Endothelial cell (in vitro differentiated cells): Measurements from ENCODE around the gene DYRK1A. TPM values are rescaled to one million over a fixed set of nuclear protein-coding genes. Genes with fewer than 3 reads are reported as not detected.

Experiments
- DNase-seq: peaks from one replicate; pipeline ENCODE4 v3.0.0; 2021; ENCODE audit warnings: low spot score
- H3K27ac Mint-ChIP-seq: one replicate; pipeline ENCODE4 v1.8.0; 2021; ENCODE audit warnings: mixed read lengths, inconsistent platforms; ENCODE audit not compliant: unreplicated experiment
- H3K27me3 Mint-ChIP-seq: one replicate; pipeline ENCODE4 v1.8.0; 2021; ENCODE audit warnings: mild to moderate bottlenecking, moderate library complexity, mixed read lengths, inconsistent platforms; ENCODE audit not compliant: unreplicated experiment
- H3K36me3 Mint-ChIP-seq: one replicate; pipeline ENCODE4 v1.8.0; 2021; ENCODE audit warnings: mild to moderate bottlenecking, low read depth, mixed read lengths, inconsistent platforms; ENCODE audit not compliant: unreplicated experiment
- H3K4me1 Mint-ChIP-seq: one replicate; pipeline ENCODE4 v1.8.0; 2021; ENCODE audit warnings: mild to moderate bottlenecking, mixed read lengths, inconsistent platforms; ENCODE audit not compliant: unreplicated experiment
- H3K4me3 Mint-ChIP-seq: one replicate; pipeline ENCODE4 v1.8.0; 2021; ENCODE audit warnings: mild to moderate bottlenecking, mixed read lengths, inconsistent platforms; ENCODE audit not compliant: unreplicated experiment
- H3K9me3 Mint-ChIP-seq: one replicate; pipeline ENCODE4 v1.8.0; 2021; ENCODE audit warnings: mixed read lengths, inconsistent platforms; ENCODE audit not compliant: unreplicated experiment
- total RNA-seq: library from RNA; stranded (reverse); fragmentation: NEBNext Ultra II Directional; extraction: Animal tissue kit (Norgen Biotek cat#: 25700); gene quantifications from one replicate; pipeline ENCODE4 v1.2.1, GENCODE V29; 2021; ENCODE audit not compliant: unreplicated experiment
- TF ChIP-seq, protein P1 (sequence below): fragments of 200-600 bp; sonication (generic); IDR thresholded peaks from one replicate; pipeline ENCODE4 v1.5.0; 2021; ENCODE audit warnings: antibody characterized with exemption; ENCODE audit not compliant: unreplicated experiment

DYRK1A gene
- total RNA-seq, 1 donor from 2014 or later = 87.5 TPM

DNA sequence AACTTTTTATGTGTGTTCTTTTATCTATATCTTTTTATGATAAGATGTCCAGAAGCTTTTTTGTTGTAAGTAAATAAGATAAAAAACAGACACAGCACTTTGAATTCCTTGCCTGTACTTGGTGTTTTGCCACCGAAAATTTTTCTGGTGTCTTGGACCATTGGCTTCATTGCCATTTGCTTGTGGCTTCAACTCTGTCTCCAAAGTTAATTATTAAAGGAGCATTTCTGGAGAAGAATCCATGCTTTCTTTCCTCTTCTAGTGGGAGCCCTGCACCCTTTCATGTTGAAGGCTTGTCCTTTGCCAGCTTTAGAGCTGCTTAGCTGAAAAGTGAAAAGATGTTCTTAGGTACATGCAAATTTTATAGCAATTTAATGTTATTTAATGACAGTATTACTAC is 112.2 kb downstream of the DYRK1A start:
- H3K4me1 Mint-ChIP-seq = peaks cover 11% of the 10 kb centered on the region
- peaks cover 6% of the 10 kb centered on the region for H3K27me3 Mint-ChIP-seq
- no peaks in the 10 kb centered on the region for H3K9me3 Mint-ChIP-seq
- TF ChIP-seq, protein P1, sequence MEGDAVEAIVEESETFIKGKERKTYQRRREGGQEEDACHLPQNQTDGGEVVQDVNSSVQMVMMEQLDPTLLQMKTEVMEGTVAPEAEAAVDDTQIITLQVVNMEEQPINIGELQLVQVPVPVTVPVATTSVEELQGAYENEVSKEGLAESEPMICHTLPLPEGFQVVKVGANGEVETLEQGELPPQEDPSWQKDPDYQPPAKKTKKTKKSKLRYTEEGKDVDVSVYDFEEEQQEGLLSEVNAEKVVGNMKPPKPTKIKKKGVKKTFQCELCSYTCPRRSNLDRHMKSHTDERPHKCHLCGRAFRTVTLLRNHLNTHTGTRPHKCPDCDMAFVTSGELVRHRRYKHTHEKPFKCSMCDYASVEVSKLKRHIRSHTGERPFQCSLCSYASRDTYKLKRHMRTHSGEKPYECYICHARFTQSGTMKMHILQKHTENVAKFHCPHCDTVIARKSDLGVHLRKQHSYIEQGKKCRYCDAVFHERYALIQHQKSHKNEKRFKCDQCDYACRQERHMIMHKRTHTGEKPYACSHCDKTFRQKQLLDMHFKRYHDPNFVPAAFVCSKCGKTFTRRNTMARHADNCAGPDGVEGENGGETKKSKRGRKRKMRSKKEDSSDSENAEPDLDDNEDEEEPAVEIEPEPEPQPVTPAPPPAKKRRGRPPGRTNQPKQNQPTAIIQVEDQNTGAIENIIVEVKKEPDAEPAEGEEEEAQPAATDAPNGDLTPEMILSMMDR = no peak
- H3K4me3 Mint-ChIP-seq = no peak overlapping the region
- no peak for DNase-seq
- no peak overlapping the region for H3K27ac Mint-ChIP-seq
- peaks cover 20% of the 10 kb centered on the region for H3K36me3 Mint-ChIP-seq

DNA sequence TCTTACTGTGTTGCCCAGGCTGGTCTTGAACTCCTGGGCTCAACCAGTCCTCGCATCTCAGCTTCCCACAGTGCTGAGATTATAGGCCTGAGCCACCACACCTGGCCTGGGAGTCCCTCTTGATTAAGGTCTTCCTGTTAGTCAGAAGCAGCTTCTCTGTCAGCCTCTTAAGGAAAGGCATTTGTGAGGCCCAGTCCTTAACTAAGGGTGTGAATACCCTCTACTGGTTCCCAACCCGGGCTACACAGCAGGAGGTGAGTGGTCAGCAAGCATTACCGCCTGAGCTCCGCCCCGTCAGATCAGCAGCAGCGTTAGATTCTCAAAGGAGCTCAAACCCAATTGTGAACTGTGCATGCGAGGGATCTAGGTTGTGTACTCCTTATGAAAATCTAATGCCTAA is 117.2 kb downstream of the DYRK1A start:
- no peak for DNase-seq
- Mint-ChIP-seq H3K27me3 (peaks cover 2% of the 10 kb centered on the region), H3K9me3 (no peaks in the 10 kb centered on the region), H3K4me3 (no peak overlapping the region), H3K27ac (no peak overlapping the region), H3K4me1 (no peaks in the 10 kb centered on the region), H3K36me3 (peaks cover 25% of the 10 kb centered on the region)
- TF ChIP-seq, protein P1 = no peak

DNA sequence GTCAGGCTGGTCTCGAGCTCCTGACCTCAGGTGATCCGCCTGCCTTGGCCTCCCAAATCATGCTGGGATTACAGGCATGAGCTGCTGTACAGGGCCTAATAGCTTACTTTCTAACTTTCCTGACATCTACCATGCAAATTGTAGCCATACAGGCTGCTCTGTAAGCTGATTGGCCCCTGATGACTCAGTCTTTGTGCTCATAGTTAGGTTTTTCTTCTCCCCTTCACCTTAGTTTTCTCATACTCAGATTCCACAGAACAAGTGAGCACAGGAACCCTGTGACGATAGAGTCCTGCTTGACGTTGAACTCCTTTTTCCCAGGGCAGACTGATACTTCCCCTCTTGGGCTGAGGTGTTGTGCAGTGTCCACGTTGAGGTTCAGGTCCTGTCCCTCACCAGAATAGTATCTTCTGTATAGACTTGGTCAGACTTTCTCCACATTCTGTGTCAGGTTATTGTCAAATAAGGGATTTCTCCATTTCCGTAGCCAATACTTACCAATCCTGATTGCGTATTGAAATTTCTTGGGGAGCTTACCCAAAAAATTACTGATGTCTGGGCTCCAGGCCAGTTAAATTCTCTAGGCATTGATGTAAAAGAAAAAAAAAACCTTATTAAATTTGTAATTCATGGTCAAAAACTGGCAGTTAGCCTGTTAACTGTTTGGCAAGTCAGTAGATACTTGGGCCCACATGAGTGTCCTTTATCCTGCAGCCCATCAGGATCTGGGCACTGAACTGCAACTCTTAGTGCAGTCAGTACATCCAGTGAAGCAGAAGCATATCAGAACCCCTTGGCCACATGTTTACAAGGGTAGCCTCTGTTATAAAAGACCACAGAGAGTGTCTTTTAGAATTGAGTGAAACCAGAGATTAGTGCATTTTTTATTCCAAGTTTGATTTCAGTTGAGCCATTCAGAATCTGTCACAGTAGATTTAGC is 118.2 kb downstream of the DYRK1A start:
- H3K36me3 Mint-ChIP-seq = peaks cover 25% of the 10 kb centered on the region

DNA sequence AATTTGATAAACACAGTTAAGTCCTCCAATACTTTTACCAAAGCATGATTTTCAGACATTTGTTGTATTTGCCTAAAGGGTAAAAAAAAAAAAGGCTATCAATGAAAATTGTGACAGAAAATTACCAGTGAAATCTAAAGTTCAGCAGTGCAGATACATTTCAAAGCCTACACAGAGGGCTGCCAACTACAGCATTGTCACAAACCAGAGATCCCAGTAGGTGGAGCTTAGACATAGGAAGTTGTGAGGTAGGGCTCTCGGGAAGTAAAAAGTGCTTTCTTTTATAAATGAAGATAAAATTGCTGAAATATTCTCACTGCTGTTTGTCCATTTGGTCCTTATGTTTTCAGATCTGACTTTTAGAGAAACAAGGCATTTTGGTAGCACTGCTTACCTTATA is 123.0 kb downstream of the DYRK1A start:
- no peak overlapping the region for H3K27ac Mint-ChIP-seq
- no peak overlapping the region for H3K4me3 Mint-ChIP-seq
- peaks cover 23% of the 10 kb centered on the region for H3K4me1 Mint-ChIP-seq
- H3K27me3 Mint-ChIP-seq = no peaks in the 10 kb centered on the region
- no peak for DNase-seq
- peaks cover 18% of the 10 kb centered on the region for H3K36me3 Mint-ChIP-seq
- H3K9me3 Mint-ChIP-seq = no peaks in the 10 kb centered on the region
- TF ChIP-seq, protein P1 = no peak

More for the DNA sequence above, 118.2 kb downstream of the DYRK1A start:
- DNase-seq = no peak
- H3K27ac Mint-ChIP-seq = peak overlapping the region; percentile 15
- TF ChIP-seq, protein P1 = no peak
- H3K4me3 Mint-ChIP-seq = peak overlapping the region; percentile 54
- H3K27me3 Mint-ChIP-seq = peaks cover 2% of the 10 kb centered on the region
- peaks cover 6% of the 10 kb centered on the region for H3K4me1 Mint-ChIP-seq
- no peaks in the 10 kb centered on the region for H3K9me3 Mint-ChIP-seq

DNA sequence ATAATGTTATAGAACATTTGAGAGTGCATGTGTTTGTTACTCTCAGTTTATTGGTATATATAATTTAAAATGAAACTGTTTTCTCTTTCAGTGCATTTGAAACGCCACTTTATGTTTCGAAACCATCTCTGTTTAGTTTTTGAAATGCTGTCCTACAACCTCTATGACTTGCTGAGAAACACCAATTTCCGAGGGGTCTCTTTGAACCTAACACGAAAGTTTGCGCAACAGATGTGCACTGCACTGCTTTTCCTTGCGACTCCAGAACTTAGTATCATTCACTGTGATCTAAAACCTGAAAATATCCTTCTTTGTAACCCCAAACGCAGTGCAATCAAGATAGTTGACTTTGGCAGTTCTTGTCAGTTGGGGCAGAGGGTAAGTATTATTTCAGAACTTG is 123.5 kb downstream of the DYRK1A start:
- no peak overlapping the region for H3K4me3 Mint-ChIP-seq
- TF ChIP-seq, protein P1 = no peak
- H3K27me3 Mint-ChIP-seq = no peaks in the 10 kb centered on the region
- no peak overlapping the region for H3K27ac Mint-ChIP-seq
- peaks cover 23% of the 10 kb centered on the region for H3K4me1 Mint-ChIP-seq
- DNase-seq = no peak
- no peaks in the 10 kb centered on the region for H3K9me3 Mint-ChIP-seq
- H3K36me3 Mint-ChIP-seq = peaks cover 15% of the 10 kb centered on the region
